ENCODE measurements around the gene GALC.
"Not testable (repeated sequence)": the region's sequence is repeated elsewhere in the genome, so short reads cannot be mapped to it uniquely, and the experiment has no call there.

GALC gene

GRCh38 chr14:87992718-87993628 is at the start of gene GALC:
GALC (minus strand) TSS chr14:87993182; CDS start chr14:87993164, 18 bp downstream.
- Mint-ChIP-seq H3K4me3 (peak within 1 kb of the TSS; percentile 81), H3K36me3 (peaks cover 4% of the 10 kb centered on the region), H3K4me1 (peaks cover 55% of the 10 kb centered on the region), H3K9me3 (no peaks in the 10 kb centered on the region), H3K27me3 (no peaks in the 10 kb centered on the region), H3K27ac (peak within 1 kb of the TSS; percentile 96)
- DNase-seq: peak; percentile 97
- CTCF ChIA-PET: interaction anchor here (0.5 to 1.8 kb wide), 10 partner anchors 9 to 1970 kb away, joined by 3 to 10 read pairs (median 4); partner anchors contain the start of gene GPR65

- Mint-ChIP-seq H3K27me3 (no peaks in the 10 kb centered on the region), H3K27ac (no peak overlapping the region), H3K4me1 (peaks cover 7% of the 10 kb centered on the region), H3K9me3 (no peaks in the 10 kb centered on the region), H3K36me3 (no peaks in the 10 kb centered on the region), H3K4me3 (no peak overlapping the region)
- DNase-seq: no peak
- CTCF ChIA-PET: no interaction called here
Measured at GRCh38 chr14:88040146-88040545, 47.2 kb upstream of the GALC start.

GRCh38 chr14:88039197-88039596 is 46.2 kb upstream of the GALC start:
- CTCF ChIA-PET: no interaction called here
- Mint-ChIP-seq H3K9me3 (no peaks in the 10 kb centered on the region), H3K36me3 (no peaks in the 10 kb centered on the region), H3K4me3 (no peak overlapping the region), H3K4me1 (peaks cover 2% of the 10 kb centered on the region), H3K27me3 (no peaks in the 10 kb centered on the region), H3K27ac (no peak overlapping the region)
- no peak for DNase-seq

GRCh38 chr14:88037325-88037724 is 44.3 kb upstream of the GALC start:
- no peak overlapping the region for H3K4me3 Mint-ChIP-seq
- no peaks in the 10 kb centered on the region for H3K36me3 Mint-ChIP-seq
- CTCF ChIA-PET: no interaction called here
- H3K4me1 Mint-ChIP-seq: peaks cover 2% of the 10 kb centered on the region
- no peak for DNase-seq
- H3K27me3 Mint-ChIP-seq: no peaks in the 10 kb centered on the region
- no peak overlapping the region for H3K27ac Mint-ChIP-seq
- peaks cover 2% of the 10 kb centered on the region for H3K9me3 Mint-ChIP-seq

- H3K4me3 Mint-ChIP-seq: no peak overlapping the region
- CTCF ChIA-PET: no interaction called here
- DNase-seq: no peak
- no peak overlapping the region for H3K27ac Mint-ChIP-seq
- peaks cover 4% of the 10 kb centered on the region for H3K4me1 Mint-ChIP-seq
- no peaks in the 10 kb centered on the region for H3K36me3 Mint-ChIP-seq
- no peaks in the 10 kb centered on the region for H3K27me3 Mint-ChIP-seq
- H3K9me3 Mint-ChIP-seq: peaks cover 2% of the 10 kb centered on the region
Measured at GRCh38 chr14:88036422-88036821, 43.4 kb upstream of the GALC start.

GRCh38 chr14:88034076-88034475 is 41.1 kb upstream of the GALC start:
- H3K36me3 Mint-ChIP-seq: peaks cover 4% of the 10 kb centered on the region
- CTCF ChIA-PET: no interaction called here
- no peak overlapping the region for H3K4me3 Mint-ChIP-seq
- DNase-seq: no peak
- H3K27ac Mint-ChIP-seq: no peak overlapping the region
- H3K4me1 Mint-ChIP-seq: peaks cover 21% of the 10 kb centered on the region
- peaks cover 4% of the 10 kb centered on the region for H3K9me3 Mint-ChIP-seq
- H3K27me3 Mint-ChIP-seq: no peaks in the 10 kb centered on the region

- Mint-ChIP-seq H3K36me3 (peaks cover 6% of the 10 kb centered on the region), H3K27me3 (no peaks in the 10 kb centered on the region), H3K9me3 (peaks cover 4% of the 10 kb centered on the region), H3K4me3 (no peak overlapping the region), H3K27ac (no peak overlapping the region), H3K4me1 (peaks cover 29% of the 10 kb centered on the region)
- CTCF ChIA-PET: no interaction called here
- no peak for DNase-seq
Measured at GRCh38 chr14:88032373-88032772, 39.4 kb upstream of the GALC start.

GRCh38 chr14:88030892-88031291 is 37.9 kb upstream of the GALC start:
- H3K36me3 Mint-ChIP-seq: peaks cover 11% of the 10 kb centered on the region
- peaks cover 42% of the 10 kb centered on the region for H3K4me1 Mint-ChIP-seq
- H3K27ac Mint-ChIP-seq: no peak overlapping the region
- no peak overlapping the region for H3K4me3 Mint-ChIP-seq
- H3K27me3 Mint-ChIP-seq: no peaks in the 10 kb centered on the region
- DNase-seq: no peak
- peaks cover 4% of the 10 kb centered on the region for H3K9me3 Mint-ChIP-seq
- CTCF ChIA-PET: interaction anchor here (1.0 to 1.8 kb wide), 2 partner anchors 10 to 138 kb away, joined by 3 to 4 read pairs; no protein-coding TSS in a partner anchor

- Mint-ChIP-seq H3K27me3 (no peaks in the 10 kb centered on the region), H3K9me3 (peaks cover 4% of the 10 kb centered on the region), H3K27ac (no peak overlapping the region), H3K36me3 (peaks cover 16% of the 10 kb centered on the region), H3K4me1 (peaks cover 50% of the 10 kb centered on the region), H3K4me3 (no peak overlapping the region)
- DNase-seq: no peak
- CTCF ChIA-PET: interaction anchor here (1.0 to 1.8 kb wide), 2 partner anchors 11 to 139 kb away, joined by 3 to 4 read pairs; no protein-coding TSS in a partner anchor
Measured at GRCh38 chr14:88030079-88030478, 37.1 kb upstream of the GALC start.

- H3K9me3 Mint-ChIP-seq: peaks cover 4% of the 10 kb centered on the region
- no peak overlapping the region for H3K4me3 Mint-ChIP-seq
- peaks cover 18% of the 10 kb centered on the region for H3K36me3 Mint-ChIP-seq
- no peaks in the 10 kb centered on the region for H3K27me3 Mint-ChIP-seq
- H3K27ac Mint-ChIP-seq: no peak overlapping the region
- no peak for DNase-seq
- CTCF ChIA-PET: no interaction called here
- peaks cover 56% of the 10 kb centered on the region for H3K4me1 Mint-ChIP-seq
Measured at GRCh38 chr14:88029500-88029899, 36.5 kb upstream of the GALC start.

GRCh38 chr14:88026890-88027289 is 33.9 kb upstream of the GALC start:
- DNase-seq: no peak
- peaks cover 81% of the 10 kb centered on the region for H3K4me1 Mint-ChIP-seq
- CTCF ChIA-PET: no interaction called here
- H3K27ac Mint-ChIP-seq: peak overlapping the region; percentile 86
- peaks cover 23% of the 10 kb centered on the region for H3K36me3 Mint-ChIP-seq
- H3K9me3 Mint-ChIP-seq: peaks cover 2% of the 10 kb centered on the region
- H3K27me3 Mint-ChIP-seq: no peaks in the 10 kb centered on the region
- peak overlapping the region; percentile 8 for H3K4me3 Mint-ChIP-seq

GRCh38 chr14:88025313-88025712 is 32.3 kb upstream of the GALC start:
- CTCF ChIA-PET: no interaction called here
- H3K27me3 Mint-ChIP-seq: no peaks in the 10 kb centered on the region
- H3K27ac Mint-ChIP-seq: no peak overlapping the region
- no peak overlapping the region for H3K4me3 Mint-ChIP-seq
- H3K9me3 Mint-ChIP-seq: peaks cover 2% of the 10 kb centered on the region
- H3K36me3 Mint-ChIP-seq: peaks cover 35% of the 10 kb centered on the region
- peaks cover 73% of the 10 kb centered on the region for H3K4me1 Mint-ChIP-seq
- DNase-seq: no peak

GRCh38 chr14:88024252-88025086 is 31.5 kb upstream of the GALC start:
- H3K27me3 Mint-ChIP-seq, H3K9me3 Mint-ChIP-seq, CTCF ChIA-PET, H3K4me3 Mint-ChIP-seq, DNase-seq: not testable (repeated sequence)
- H3K36me3 Mint-ChIP-seq: peaks cover 38% of the 10 kb centered on the region
- peaks cover 74% of the 10 kb centered on the region for H3K4me1 Mint-ChIP-seq
- peak overlapping the region; percentile 69 for H3K27ac Mint-ChIP-seq

- CTCF ChIA-PET: no interaction called here
- Mint-ChIP-seq H3K36me3 (peaks cover 40% of the 10 kb centered on the region), H3K4me3 (no peak overlapping the region), H3K27me3 (no peaks in the 10 kb centered on the region), H3K9me3 (no peaks in the 10 kb centered on the region), H3K4me1 (peaks cover 75% of the 10 kb centered on the region), H3K27ac (peak overlapping the region; percentile 69)
- no peak for DNase-seq
Measured at GRCh38 chr14:88023658-88024187, 30.7 kb upstream of the GALC start.

Measured in activated naive CD4-positive, alpha-beta T cell treated with anti-CD3 and anti-CD28 coated beads, Interleukin-2, amount 10 ng/mL, durations not matched to agents 7 days and 5 days (primary cell).